Uterus (tissue), 4 donors: ENCODE data around the gene NSL1. TPM values are rescaled to one million over a fixed set of nuclear protein-coding genes. Genes with fewer than 3 reads are reported as not detected.

Experiments
- DNase-seq, 2 donors: peaks; one replicate each; pipeline ENCODE4 v3.0.0-alpha.2; 2019 to 2020
- H3K27ac ChIP-seq, 2 donors: fragments of 200-600 bp; sonication (generic); 1 replicate in 1 of 2; 2 replicates in 1 of 2; pipeline ENCODE4 v1.5.1; 2016 to 2018
- H3K27me3 ChIP-seq, 2 donors: fragments of 200-600 bp; sonication (generic); one replicate each; pipeline ENCODE4 v1.5.1; 2018 to 2019; ENCODE audit warnings: control low read depth in 1 of 2
- H3K36me3 ChIP-seq, 2 donors: fragments of 200-600 bp; sonication (generic); one replicate each; pipeline ENCODE4 v1.5.1; 2019; ENCODE audit warnings: control low read depth in 1 of 2
- H3K4me1 ChIP-seq, 2 donors: fragments of 200-600 bp; sonication (generic); one replicate each; pipeline ENCODE4 v1.5.1; 2018 to 2019; ENCODE audit warnings: control low read depth in 1 of 2
- H3K4me3 ChIP-seq, 2 donors: fragments of 200-600 bp; sonication (generic); 1 replicate in 1 of 2; 2 replicates in 1 of 2; pipeline ENCODE4 v1.5.1; 2018 to 2019; ENCODE audit warnings: mild to moderate bottlenecking in 1 of 2
- H3K9me3 ChIP-seq, 2 donors: fragments of 200-600 bp; sonication (generic); one replicate each; pipeline ENCODE4 v1.5.1; 2019; ENCODE audit warnings: control low read depth in 1 of 2
- CTCF ChIP-seq, 4 experiments: fragments of 200-600 bp in 2 of 4; fragments of 450-650 bp in 2 of 4; sonication (generic) in 2 of 4; IDR thresholded peaks; one replicate each; pipeline ENCODE4 v1.5.1; 2016 to 2019; ENCODE audit warnings: antibody characterized with exemption in 4 of 4, mild to moderate bottlenecking in 2 of 4, moderate library complexity in 1 of 4
- POLR2A ChIP-seq, 2 donors: fragments of 450-650 bp; IDR thresholded peaks; one replicate each; pipeline ENCODE4 v1.6.1; 2016; ENCODE audit warnings: antibody characterized with exemption in 2 of 2, mild to moderate bottlenecking in 1 of 2, moderate library complexity in 1 of 2
- intact Hi-C: fragments of 100-400 bp; cut with DNase I; formaldehyde crosslinking; loops from one replicate; pipeline ENCODE4 v1.15.1; 2023; ENCODE audit warnings: low total_unique reads
- total RNA-seq, 4 donors: library from RNA; depleted of rRNA in 3 of 4; stranded (reverse); fragments of >200 nt in 3 of 4; gene quantifications; one replicate each; pipeline versions ENCODE4 v1.1.0 to v1.2.4, GENCODE V29; 2014 to 2023
- donor health status: DM: yes; HTN: yes; CAD: no.

NSL1 gene
- total RNA-seq, 4 donors from 2014 or later = 39.1 to 73.8 (median 60.5) TPM

- Histone ChIP-seq H3K4me3 (peak within 1 kb of the TSS; percentile 53 to 63), H3K27ac (peak within 1 kb of the TSS; percentile 64 to 73), H3K9me3 (no peaks in the 10 kb centered on the region), H3K36me3 (no peaks in the 10 kb centered on the region), H3K27me3 (no peaks in the 10 kb centered on the region), H3K4me1 (peaks cover 0 to 7% of the 10 kb centered on the region in 2 donors)
- intact Hi-C loops = no loop called here
- TF ChIP-seq CTCF (IDR thresholded peaks at IDR 0.05) = no peak
- no peak for TF ChIP-seq POLR2A (IDR thresholded peaks at IDR 0.05)
- peak; percentile 43 to 51 for DNase-seq
These were observed 91.9 kb downstream of the NSL1 start, which contains the start of gene BATF3 for GRCh38 chr1:212699625-212700222. Gene BATF3, minus strand, starts transcription at chr1:212699840. Its CDS starts 78 bp downstream, at chr1:212699762.

- no peaks in the 10 kb centered on the region for H3K27me3 ChIP-seq
- H3K4me1 ChIP-seq = peaks cover 0 to 7% of the 10 kb centered on the region in 2 donors
- peak overlapping the region; percentile 64 to 73 for H3K27ac ChIP-seq
- no peaks in the 10 kb centered on the region for H3K36me3 ChIP-seq
- no peaks in the 10 kb centered on the region for H3K9me3 ChIP-seq
- TF ChIP-seq CTCF (IDR thresholded peaks at IDR 0.05) = peak in 3 of 4 experiments; percentile 17 to 35 (median 27)
- TF ChIP-seq POLR2A (IDR thresholded peaks at IDR 0.05) = no peak
- H3K4me3 ChIP-seq = peak overlapping the region; percentile 53 to 63
- intact Hi-C loops = no loop called here
- DNase-seq = peak in 1 of 2 donors; percentile 39
These were observed 92.4 kb downstream of the NSL1 start for GRCh38 chr1:212699104-212699624.

GRCh38 chr1:212698467-212699103 is 93.0 kb downstream of the NSL1 start:
- no peaks in the 10 kb centered on the region for H3K9me3 ChIP-seq
- peak overlapping the region in 1 of 2 donors; percentile 53 for H3K4me3 ChIP-seq
- peaks cover 0 to 7% of the 10 kb centered on the region in 2 donors for H3K4me1 ChIP-seq
- no peaks in the 10 kb centered on the region for H3K27me3 ChIP-seq
- no peak overlapping the region for H3K27ac ChIP-seq
- no peak for TF ChIP-seq CTCF (IDR thresholded peaks at IDR 0.05)
- TF ChIP-seq POLR2A (IDR thresholded peaks at IDR 0.05) = no peak
- H3K36me3 ChIP-seq = no peaks in the 10 kb centered on the region
- no peak for DNase-seq
- intact Hi-C loops = no loop called here

- no peak for TF ChIP-seq POLR2A (IDR thresholded peaks at IDR 0.05)
- no peak for TF ChIP-seq CTCF (IDR thresholded peaks at IDR 0.05)
- DNase-seq = no peak
- H3K27ac ChIP-seq = no peak overlapping the region
- peaks cover 0 to 7% of the 10 kb centered on the region in 2 donors for H3K4me1 ChIP-seq
- H3K36me3 ChIP-seq = no peaks in the 10 kb centered on the region
- no peak overlapping the region for H3K4me3 ChIP-seq
- no peaks in the 10 kb centered on the region for H3K9me3 ChIP-seq
- intact Hi-C loops = no loop called here
- no peaks in the 10 kb centered on the region for H3K27me3 ChIP-seq
These were observed 94.8 kb downstream of the NSL1 start for GRCh38 chr1:212696721-212697331.
